Hematopoietic multipotent progenitor cell treated with erythropoietin and hydrocortisone succinate and interleukin-3 and kit ligand, for 4 days (in vitro differentiated cells): ENCODE data around the gene MTRFR.
"Not testable (repeated sequence)": the region's sequence is repeated elsewhere in the genome, so short reads cannot be mapped to it uniquely, and the experiment has no call there.

ENCODE experiments used
- DNase-seq: peaks from one replicate; pipeline ENCODE4 v3.0.0-alpha.2; 2015

The MTRFR gene

GRCh38 chr12:123232807-123233504, at the start of gene MTRFR, which contains the start of gene MPHOSPH9:
Gene MTRFR (plus strand): TSS chr12:123233436. CDS start chr12:123253675, 20,239 bp downstream.
Gene MPHOSPH9 (minus strand): TSS chr12:123233141. CDS start chr12:123230364, 2,777 bp downstream.
- peak; percentile 100 for DNase-seq

GRCh38 chr12:123187637-123188036, 45.6 kb upstream of the MTRFR start:
- no peak for DNase-seq

- DNase-seq: no peak
Observed at GRCh38 chr12:123199936-123200335, 33.3 kb upstream of the MTRFR start.

GRCh38 chr12:123200414-123200813, 32.8 kb upstream of the MTRFR start:
- DNase-seq: no peak

- DNase-seq: not testable (repeated sequence)
Observed at GRCh38 chr12:123206794-123207193, 26.4 kb upstream of the MTRFR start.

- DNase-seq: not testable (repeated sequence)
Observed at GRCh38 chr12:123207815-123208214, 25.4 kb upstream of the MTRFR start.

- DNase-seq: peak; percentile 44
Observed at GRCh38 chr12:123223241-123223668, 10.0 kb upstream of the MTRFR start.

GRCh38 chr12:123225443-123225842, 7.8 kb upstream of the MTRFR start:
- no peak for DNase-seq

GRCh38 chr12:123227581-123228258, 5.5 kb upstream of the MTRFR start:
- DNase-seq: no peak

GRCh38 chr12:123229051-123229450, 4.2 kb upstream of the MTRFR start:
- DNase-seq: peak; percentile 41

- DNase-seq: no peak
Observed at GRCh38 chr12:123231931-123232330, 1.3 kb upstream of the MTRFR start.

- no peak for DNase-seq
Observed at GRCh38 chr12:123232472-123232806, 797 bp upstream of the MTRFR start.

GRCh38 chr12:123233505-123234308, 471 bp downstream of the MTRFR start:
- DNase-seq: peak; percentile 54

- DNase-seq: peak; percentile 88
Observed at GRCh38 chr12:123237646-123238329, 4.6 kb downstream of the MTRFR start.

- DNase-seq: no peak
Observed at GRCh38 chr12:123238330-123238682, 5.1 kb downstream of the MTRFR start.

- DNase-seq: no peak
Observed at GRCh38 chr12:123238961-123239360, 5.7 kb downstream of the MTRFR start.

GRCh38 chr12:123242116-123242904, 9.1 kb downstream of the MTRFR start:
- peak; percentile 68 for DNase-seq

- no peak for DNase-seq
Observed at GRCh38 chr12:123243671-123244262, 10.5 kb downstream of the MTRFR start.

- DNase-seq: no peak
Observed at GRCh38 chr12:123245678-123246077, 12.4 kb downstream of the MTRFR start.

GRCh38 chr12:123248129-123248528, 14.9 kb downstream of the MTRFR start:
- not testable (repeated sequence) for DNase-seq

- not testable (repeated sequence) for DNase-seq
Observed at GRCh38 chr12:123248996-123249741, 15.9 kb downstream of the MTRFR start.
